Activated CD8-positive, alpha-beta memory T cell treated with anti-CD3 and anti-CD28 coated beads, Interleukin-2, amount 50 U/mL, for 48 hours (primary cell): ENCODE measurements around the gene RAD23B.

Experiments
- DNase-seq: peaks from one replicate; pipeline ENCODE4 v3.0.0-alpha.2; 2020

The RAD23B gene

GRCh38 chr9:107269681-107270080 is 13.4 kb upstream of the RAD23B start:
- DNase-seq: no peak

GRCh38 chr9:107270082-107270481 is 13.0 kb upstream of the RAD23B start:
- DNase-seq: no peak

GRCh38 chr9:107270580-107270979 is 12.5 kb upstream of the RAD23B start:
- no peak for DNase-seq

- DNase-seq: no peak
These were observed 9.4 kb upstream of the RAD23B start for GRCh38 chr9:107273634-107274033.

- DNase-seq: no peak
These were observed 9.0 kb upstream of the RAD23B start for GRCh38 chr9:107274096-107274495.

GRCh38 chr9:107274953-107275422 is 8.1 kb upstream of the RAD23B start:
- no peak for DNase-seq

- DNase-seq: no peak
These were observed 7.5 kb upstream of the RAD23B start for GRCh38 chr9:107275530-107275929.

GRCh38 chr9:107276966-107277710 is 5.9 kb upstream of the RAD23B start:
- no peak for DNase-seq

- no peak for DNase-seq
These were observed 5.3 kb upstream of the RAD23B start for GRCh38 chr9:107277801-107278200.

- no peak for DNase-seq
These were observed 4.0 kb upstream of the RAD23B start for GRCh38 chr9:107279086-107279485.

- no peak for DNase-seq
These were observed 2.5 kb upstream of the RAD23B start for GRCh38 chr9:107280543-107280942.

GRCh38 chr9:107281184-107281583 is 1.9 kb upstream of the RAD23B start:
- no peak for DNase-seq

GRCh38 chr9:107281922-107282667 is 984 bp upstream of the RAD23B start:
- DNase-seq: no peak

- peak; percentile 85 for DNase-seq
These were observed 841 bp downstream of the RAD23B start for GRCh38 chr9:107283623-107284616.

GRCh38 chr9:107284636-107285035 is 1.6 kb downstream of the RAD23B start:
- DNase-seq: no peak

- no peak for DNase-seq
These were observed 2.2 kb downstream of the RAD23B start for GRCh38 chr9:107285286-107285685.

- DNase-seq: no peak
These were observed 3.0 kb downstream of the RAD23B start for GRCh38 chr9:107286057-107286456.

GRCh38 chr9:107288701-107289100 is 5.6 kb downstream of the RAD23B start:
- no peak for DNase-seq

- DNase-seq: no peak
These were observed 7.5 kb downstream of the RAD23B start for GRCh38 chr9:107290619-107291018.

- DNase-seq: no peak
These were observed 9.9 kb downstream of the RAD23B start for GRCh38 chr9:107292821-107293542.

GRCh38 chr9:107293543-107294085 is 10.5 kb downstream of the RAD23B start:
- DNase-seq: no peak

- no peak for DNase-seq
These were observed 11.7 kb downstream of the RAD23B start for GRCh38 chr9:107294756-107295155.
